Nephron progenitor cell (in vitro differentiated cells): ENCODE results near the gene ANKHD1.
A peak's percentile ranks its signal among the peaks of the same experiment; 100 is the strongest.

Experiments
- DNase-seq: peaks from one replicate; pipeline ENCODE4 v3.0.0; 2021
- H3K27ac Mint-ChIP-seq: 2 replicates; pipeline ENCODE4 v1.8.0; 2021; ENCODE audit warnings: mild to moderate bottlenecking, moderate library complexity, mixed read lengths
- H3K27me3 Mint-ChIP-seq: 2 replicates; pipeline ENCODE4 v1.8.0; 2021; ENCODE audit warnings: mild to moderate bottlenecking, low read depth, mixed read lengths; ENCODE audit not compliant: poor library complexity
- H3K36me3 Mint-ChIP-seq: 2 replicates; pipeline ENCODE4 v1.8.0; 2021; ENCODE audit warnings: low read depth, mixed read lengths
- H3K4me1 Mint-ChIP-seq: 2 replicates; pipeline ENCODE4 v1.8.0; 2021; ENCODE audit warnings: mixed read lengths
- H3K4me3 Mint-ChIP-seq: 2 replicates; pipeline ENCODE4 v1.8.0; 2021; ENCODE audit warnings: mild to moderate bottlenecking, moderate library complexity, mixed read lengths
- H3K9me3 Mint-ChIP-seq: 2 replicates; pipeline ENCODE4 v1.8.0; 2021; ENCODE audit warnings: mild to moderate bottlenecking, moderate library complexity, mixed read lengths
- CTCF ChIP-seq: fragments of 200-600 bp; sonication (generic); IDR thresholded peaks from 2 replicates; pipeline ENCODE4 v1.5.0; 2021; ENCODE audit warnings: antibody characterized with exemption

The ANKHD1 gene

GRCh38 chr5:140358738-140359310 is 42.8 kb upstream of the ANKHD1 start:
- peak overlapping the region; percentile 56 for H3K27ac Mint-ChIP-seq
- DNase-seq = peak; percentile 33
- peaks cover 17% of the 10 kb centered on the region for H3K4me1 Mint-ChIP-seq
- H3K27me3 Mint-ChIP-seq = peaks cover 13% of the 10 kb centered on the region
- no peak overlapping the region for H3K4me3 Mint-ChIP-seq
- H3K9me3 Mint-ChIP-seq = no peaks in the 10 kb centered on the region
- TF ChIP-seq CTCF = peak; percentile 45
- no peaks in the 10 kb centered on the region for H3K36me3 Mint-ChIP-seq

- peaks cover 7% of the 10 kb centered on the region for H3K27me3 Mint-ChIP-seq
- no peak within 1 kb of the TSS for H3K27ac Mint-ChIP-seq
Observed at GRCh38 chr5:140360101-140360500, 41.5 kb upstream of the ANKHD1 start, which contains the start of gene SLC4A9. SLC4A9 (plus strand) TSS chr5:140360194; CDS start chr5:140360237, 43 bp downstream.

GRCh38 chr5:140360681-140361479 is 40.8 kb upstream of the ANKHD1 start:
- Mint-ChIP-seq H3K4me1 (peaks cover 17% of the 10 kb centered on the region), H3K27me3 (peaks cover 7% of the 10 kb centered on the region), H3K27ac (no peak overlapping the region), H3K36me3 (no peaks in the 10 kb centered on the region), H3K4me3 (no peak overlapping the region), H3K9me3 (no peaks in the 10 kb centered on the region)
- no peak for DNase-seq
- no peak for TF ChIP-seq CTCF

More at GRCh38 chr5:140360101-140360500, 41.5 kb upstream of the ANKHD1 start, which contains the start of gene SLC4A9:
- no peaks in the 10 kb centered on the region for H3K36me3 Mint-ChIP-seq
- peaks cover 17% of the 10 kb centered on the region for H3K4me1 Mint-ChIP-seq
- H3K4me3 Mint-ChIP-seq = no peak within 1 kb of the TSS
- DNase-seq = no peak
- no peak for TF ChIP-seq CTCF
- no peaks in the 10 kb centered on the region for H3K9me3 Mint-ChIP-seq

GRCh38 chr5:140361901-140362300 is 39.7 kb upstream of the ANKHD1 start:
- no peak overlapping the region for H3K4me3 Mint-ChIP-seq

GRCh38 chr5:140362311-140362710 is 39.3 kb upstream of the ANKHD1 start:
- H3K4me1 Mint-ChIP-seq = peaks cover 17% of the 10 kb centered on the region
- no peaks in the 10 kb centered on the region for H3K9me3 Mint-ChIP-seq
- no peak for TF ChIP-seq CTCF

More at GRCh38 chr5:140361901-140362300, 39.7 kb upstream of the ANKHD1 start:
- Mint-ChIP-seq H3K27me3 (peaks cover 7% of the 10 kb centered on the region), H3K9me3 (no peaks in the 10 kb centered on the region), H3K27ac (no peak overlapping the region), H3K4me1 (peaks cover 17% of the 10 kb centered on the region), H3K36me3 (no peaks in the 10 kb centered on the region)
- no peak for TF ChIP-seq CTCF
- DNase-seq = no peak

More at GRCh38 chr5:140362311-140362710, 39.3 kb upstream of the ANKHD1 start:
- Mint-ChIP-seq H3K27ac (no peak overlapping the region), H3K4me3 (no peak overlapping the region), H3K36me3 (no peaks in the 10 kb centered on the region), H3K27me3 (peaks cover 7% of the 10 kb centered on the region)
- no peak for DNase-seq
